ENCODE data around the gene SYT13.
"Not testable (repeated sequence)": the region's sequence is repeated elsewhere in the genome, so short reads cannot be mapped to it uniquely, and the experiment has no call there.

Gene SYT13

DNA sequence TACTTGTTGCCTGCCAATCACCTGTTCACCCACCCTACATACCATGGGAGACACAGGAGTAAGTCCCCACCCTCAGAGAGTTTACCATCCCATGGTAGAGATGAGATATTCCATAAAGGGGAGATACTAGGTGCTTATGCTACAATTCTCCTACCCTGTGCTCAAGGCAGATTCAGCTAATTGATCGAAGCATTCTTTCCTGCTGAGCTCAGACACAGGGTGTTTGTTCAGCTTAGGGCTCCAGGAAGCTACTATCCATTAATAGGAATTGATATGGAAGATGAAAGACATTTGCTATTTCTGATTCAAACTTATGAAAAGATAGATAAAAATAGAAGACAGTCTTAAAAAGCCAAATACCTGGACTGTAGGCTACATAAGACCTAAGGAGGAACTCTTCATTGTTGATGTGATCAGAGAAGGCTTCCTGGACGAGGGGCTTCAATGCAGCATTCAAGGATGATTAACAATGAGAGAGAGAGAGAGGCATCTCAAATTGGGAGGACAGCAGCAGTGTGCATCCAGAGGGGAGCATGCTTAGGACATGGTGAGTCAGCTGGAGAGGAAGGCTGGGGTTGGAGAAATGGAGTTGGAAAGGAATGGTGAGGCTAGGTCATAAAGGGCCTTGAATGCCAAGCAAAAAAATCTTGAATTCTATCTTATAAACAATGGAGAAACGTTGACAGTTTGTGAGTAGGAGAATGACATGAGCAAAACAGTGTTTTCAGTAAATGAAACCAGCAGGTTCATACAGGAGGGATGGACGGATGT is 15.0 kb downstream of the SYT13 start:
- no peak for DNase-seq

DNA sequence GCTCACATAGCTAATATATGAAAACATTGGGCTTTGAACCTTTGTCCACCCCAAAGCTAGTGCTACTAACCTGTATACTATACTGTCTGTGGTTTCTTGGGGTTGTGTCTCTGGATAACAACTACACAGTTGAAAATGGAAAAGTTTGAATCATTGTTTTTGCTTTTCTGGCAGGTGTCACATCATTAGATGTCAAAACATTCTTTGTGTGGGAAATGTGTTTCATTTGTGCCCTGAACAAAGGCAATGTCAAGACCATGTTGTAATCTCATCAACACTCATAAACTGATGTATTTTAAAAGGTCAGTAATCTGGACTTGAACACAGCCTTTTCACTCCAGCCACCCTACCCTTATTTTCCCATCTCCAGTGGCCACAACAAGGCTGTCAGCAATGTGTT is 16.5 kb downstream of the SYT13 start:
- no peak for DNase-seq

DNA sequence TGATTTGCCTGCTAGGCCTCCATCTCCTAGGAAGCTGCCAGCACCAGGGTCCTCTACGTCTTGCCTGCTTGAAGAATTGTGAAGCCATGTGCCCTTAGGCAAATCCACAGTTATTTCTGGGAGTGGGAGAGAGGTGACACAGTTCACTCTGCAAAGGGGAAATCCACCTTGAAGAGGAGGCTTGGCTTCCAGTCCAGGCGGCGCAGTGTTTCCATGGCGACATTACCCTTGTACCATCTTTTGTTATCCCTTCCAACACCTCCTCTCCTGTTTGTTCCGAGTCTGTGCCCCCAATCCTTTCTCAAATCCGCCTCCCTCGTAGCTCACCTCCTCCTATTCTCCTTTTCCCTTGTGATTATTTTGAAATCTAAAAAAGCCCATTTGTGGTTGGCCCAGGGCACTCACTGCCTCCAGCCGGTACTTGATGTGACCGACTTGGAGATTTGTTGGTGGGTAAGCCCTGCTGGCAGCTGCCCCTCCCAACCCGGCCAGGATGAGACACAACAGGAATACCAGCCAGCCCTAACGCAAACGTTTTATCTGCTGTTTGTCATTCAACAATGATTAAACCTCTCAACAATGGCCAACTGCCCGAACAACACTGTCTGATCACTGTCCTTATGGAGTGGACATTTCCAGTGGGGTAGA is 18.4 kb downstream of the SYT13 start:
- no peak for DNase-seq

DNA sequence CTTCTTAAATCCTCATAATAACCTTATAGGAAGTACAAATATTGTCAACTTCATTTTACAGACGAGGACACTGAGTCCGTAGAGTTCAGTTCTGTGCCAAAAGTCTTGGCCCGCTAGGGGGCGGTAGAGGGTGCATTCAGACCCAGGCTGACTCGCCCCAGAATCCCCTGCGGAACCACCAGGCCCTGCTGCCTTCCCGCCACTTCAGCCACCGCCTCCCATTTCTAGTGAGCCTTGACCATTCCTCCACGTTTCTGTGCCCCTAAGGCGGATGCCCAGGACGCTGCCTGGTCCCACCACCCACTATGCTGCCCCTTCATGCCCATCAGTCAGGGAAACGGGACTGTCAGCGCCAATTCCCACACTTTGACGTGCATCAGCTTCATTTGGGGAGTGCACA is 19.1 kb downstream of the SYT13 start:
- DNase-seq = peak; percentile 29 to 41

DNA sequence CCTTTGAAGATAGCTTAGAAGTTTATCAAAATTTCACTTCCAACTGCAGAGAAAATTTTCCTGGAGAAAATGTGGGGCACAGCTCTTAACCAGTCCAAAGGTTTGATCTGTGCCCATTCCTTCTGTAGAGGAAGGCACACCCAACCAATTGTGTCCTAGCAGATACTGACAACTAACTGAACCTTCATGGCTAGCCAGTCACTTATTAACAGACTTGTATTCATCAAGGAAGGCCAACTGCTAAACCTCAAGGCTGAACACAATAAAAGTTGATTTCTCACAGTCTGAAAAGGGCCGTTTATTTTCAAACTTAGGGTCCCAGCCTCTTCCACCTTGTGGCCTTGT is 19.5 kb downstream of the SYT13 start:
- DNase-seq = no peak

DNA sequence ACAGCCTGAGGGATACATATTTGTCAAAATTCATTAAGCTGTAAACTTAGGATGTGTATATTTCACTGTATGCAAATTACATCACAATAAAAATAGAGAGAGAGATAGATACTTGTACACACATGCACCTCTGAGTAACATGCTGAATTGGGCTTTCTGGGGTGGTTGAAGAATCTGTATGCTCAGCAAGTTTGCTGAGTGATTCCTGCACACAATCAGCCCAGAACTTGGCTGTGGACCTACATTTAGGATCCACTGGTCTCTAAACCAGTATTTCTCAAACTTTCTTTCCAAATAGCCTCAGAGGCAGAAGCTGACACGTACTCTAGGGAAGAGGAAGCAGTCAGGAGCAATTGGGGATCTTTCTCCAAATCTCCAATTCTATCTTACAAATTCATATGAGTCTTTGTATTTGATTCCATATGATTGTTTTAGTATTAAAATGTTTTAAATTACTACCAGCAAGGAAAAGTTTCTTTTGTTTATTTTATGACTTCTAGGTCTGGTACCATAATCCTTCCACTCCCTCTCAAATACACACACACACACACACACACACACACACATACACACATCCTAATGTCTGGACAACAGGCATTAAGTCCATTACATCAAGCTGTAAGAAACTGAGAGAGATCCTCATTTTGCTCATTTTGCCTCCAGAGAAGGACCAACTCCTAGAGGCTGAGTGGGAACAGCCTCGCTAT is 20.0 kb downstream of the SYT13 start:
- no peak for DNase-seq

DNA sequence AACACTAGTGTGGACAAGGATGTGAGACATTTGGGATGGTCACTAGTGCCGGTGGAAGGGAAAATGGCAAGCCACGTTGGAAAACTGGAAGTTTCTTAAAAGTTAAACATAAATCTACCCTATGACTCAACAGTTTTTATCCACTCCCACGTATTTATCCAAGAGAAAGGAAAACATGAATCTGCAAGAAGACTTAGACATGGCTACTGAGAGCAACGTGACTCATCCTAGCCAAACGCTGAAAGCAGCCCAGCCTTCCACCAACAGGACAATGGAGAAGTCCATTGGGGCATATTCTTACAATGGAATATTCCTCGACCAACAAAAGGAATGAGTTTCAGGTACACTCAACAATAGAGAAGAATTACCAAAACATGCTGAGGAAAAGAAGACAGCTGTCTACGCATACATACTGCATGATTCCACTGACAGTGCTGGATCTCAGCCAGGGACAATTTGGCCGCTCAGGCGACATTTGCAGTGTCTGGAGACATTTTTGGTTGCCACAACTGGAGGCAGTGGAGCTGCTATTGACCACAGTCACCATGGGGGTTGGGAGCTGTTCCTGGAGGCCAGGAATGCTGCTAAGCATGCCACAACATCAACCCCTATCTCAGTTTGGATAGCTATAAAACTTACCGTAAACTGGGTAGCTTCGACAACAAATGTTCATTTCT is 21.2 kb downstream of the SYT13 start:
- no peak for DNase-seq

DNA sequence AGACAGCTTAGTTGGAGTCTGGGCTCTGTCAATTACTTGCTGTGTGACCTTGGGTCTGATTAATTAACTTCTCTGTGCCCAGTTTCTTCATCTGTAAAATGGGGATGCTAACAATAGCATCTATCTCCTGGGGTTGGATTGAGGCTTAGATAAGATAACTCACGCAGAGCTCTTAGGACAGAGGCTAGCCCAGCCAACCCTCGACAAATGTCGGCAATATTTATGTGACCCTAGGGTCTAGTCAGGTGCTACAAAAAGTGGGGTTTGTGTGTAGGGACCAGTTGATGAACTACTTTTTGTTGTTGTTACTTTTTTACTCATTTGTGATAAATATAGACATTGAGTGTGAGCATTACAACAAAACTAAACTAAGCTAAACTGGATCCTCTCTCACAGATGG is 22.4 kb downstream of the SYT13 start:
- no peak for DNase-seq

DNA sequence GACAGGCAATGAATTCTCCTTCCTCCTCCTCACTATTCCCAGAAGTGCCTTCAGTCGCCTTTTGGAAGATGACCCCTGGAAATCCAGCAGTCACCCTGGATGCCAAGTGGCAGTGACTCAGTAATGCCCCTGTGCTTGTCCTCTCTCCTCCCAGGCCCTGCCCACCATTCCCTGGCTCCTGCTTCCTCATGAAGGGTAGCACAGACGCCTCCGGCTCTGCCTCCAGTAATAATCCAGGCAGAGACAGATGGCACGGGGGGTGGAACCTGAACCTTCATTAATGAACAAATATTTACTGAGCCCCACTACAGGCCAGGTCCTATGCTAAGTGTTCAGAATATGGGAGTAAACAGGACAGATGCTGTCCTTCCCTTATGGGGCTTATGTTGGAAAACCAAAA is 23.2 kb downstream of the SYT13 start:
- DNase-seq = no peak

DNA sequence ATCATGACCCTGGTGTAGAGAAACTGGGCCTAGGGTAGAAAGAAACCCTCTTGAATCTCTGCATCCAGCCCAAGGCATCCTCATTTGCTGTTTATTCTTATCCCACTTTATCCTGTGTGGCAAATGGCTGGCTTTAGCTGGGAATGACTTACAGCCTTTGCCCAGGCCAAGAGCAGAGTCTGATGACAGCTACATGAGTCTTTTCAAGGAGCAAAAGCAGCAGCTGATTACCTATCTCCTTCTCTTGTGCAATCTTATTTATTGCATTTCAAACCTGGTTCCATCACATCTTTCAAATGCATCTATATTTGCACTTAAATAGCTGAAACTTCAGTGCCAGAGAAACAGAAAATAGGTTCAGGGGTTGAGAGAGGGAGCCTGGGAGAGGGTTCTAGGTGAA is 26.1 kb downstream of the SYT13 start:
- DNase-seq = no peak

DNA sequence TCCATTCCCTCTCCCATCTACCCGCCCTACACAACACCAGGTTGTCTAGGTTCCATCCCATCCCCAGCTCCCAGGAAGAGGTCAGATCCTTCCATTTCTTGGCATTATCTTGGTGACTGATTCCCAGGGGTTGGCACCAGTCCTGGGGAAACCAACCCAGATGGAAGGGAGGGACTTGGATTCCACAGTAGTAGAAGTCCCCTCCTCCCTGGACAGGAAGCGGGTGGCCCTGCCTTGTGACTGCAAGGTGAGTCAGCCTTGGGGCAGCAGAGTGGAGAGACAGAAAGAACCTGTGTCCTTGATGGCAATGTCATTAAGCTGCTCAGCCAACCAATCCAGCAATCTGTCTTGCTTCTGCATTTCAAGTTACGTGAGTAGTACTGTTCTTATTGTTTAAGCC is 26.5 kb downstream of the SYT13 start:
- DNase-seq = no peak

DNA sequence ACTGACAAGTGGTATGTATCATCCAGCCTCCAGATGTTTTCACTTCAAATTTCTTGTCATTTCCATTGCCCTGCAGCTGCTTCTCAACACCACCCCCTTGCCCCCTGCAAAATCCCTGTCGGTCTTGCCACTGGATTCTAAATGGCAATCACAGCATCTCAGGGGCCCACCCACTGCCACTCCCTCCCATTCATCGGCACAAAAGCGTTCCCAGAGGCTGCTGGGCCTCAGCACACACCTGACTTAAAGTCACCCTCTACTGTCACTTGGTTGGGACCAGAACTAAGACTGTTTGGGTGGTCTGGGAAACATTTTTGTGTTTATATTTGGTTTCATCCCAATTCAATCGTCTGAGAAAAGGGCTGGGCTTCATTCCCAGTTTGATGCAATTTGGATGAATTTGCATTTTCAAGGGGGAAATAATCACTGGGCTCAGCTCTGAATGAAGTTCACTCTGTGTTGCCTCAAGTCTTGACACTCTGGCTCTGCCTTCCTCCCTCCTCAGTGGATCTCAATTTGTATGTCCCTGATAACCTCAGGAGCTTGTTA is 27.1 kb downstream of the SYT13 start:
- no peak for DNase-seq

DNA sequence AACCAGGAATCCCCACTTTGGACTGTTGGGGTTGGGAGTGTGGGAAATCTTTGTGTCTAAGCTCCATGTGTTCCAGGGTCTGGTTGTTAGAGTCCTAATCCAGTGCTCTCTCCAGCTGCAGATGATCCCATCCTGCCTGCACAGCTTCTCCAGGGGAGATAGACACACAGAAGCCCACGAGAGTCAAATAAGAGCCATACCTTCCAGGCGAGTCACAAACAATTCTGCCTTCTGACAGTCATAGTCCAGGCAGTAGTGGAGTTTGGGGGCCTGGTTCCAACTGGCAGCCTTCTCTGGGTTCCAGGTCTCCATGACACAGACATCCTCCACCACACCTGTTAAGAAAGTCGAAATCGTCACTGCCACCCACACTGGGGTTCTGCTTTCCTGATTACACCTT is 32.1 kb downstream of the SYT13 start:
- DNase-seq = no peak

DNA sequence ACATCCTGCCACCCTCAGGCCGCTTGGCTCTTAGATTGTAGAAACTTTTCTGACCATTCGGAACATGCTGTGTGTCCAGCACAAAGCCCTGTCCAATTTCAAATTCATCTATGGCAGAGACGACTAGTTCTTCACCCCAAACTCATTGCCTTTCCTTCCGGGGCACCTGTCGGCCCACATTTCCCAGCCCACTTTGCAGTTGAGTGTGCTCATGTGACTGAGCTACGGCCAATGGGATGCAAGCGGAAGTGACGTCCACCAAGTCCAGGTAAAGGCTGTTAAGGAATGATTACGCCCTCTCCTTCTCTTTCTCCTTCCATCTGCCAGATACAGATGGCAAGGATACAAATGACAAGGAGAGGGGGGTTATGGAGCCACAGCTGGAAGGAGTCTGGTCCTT is 32.5 kb downstream of the SYT13 start:
- DNase-seq = no peak

DNA sequence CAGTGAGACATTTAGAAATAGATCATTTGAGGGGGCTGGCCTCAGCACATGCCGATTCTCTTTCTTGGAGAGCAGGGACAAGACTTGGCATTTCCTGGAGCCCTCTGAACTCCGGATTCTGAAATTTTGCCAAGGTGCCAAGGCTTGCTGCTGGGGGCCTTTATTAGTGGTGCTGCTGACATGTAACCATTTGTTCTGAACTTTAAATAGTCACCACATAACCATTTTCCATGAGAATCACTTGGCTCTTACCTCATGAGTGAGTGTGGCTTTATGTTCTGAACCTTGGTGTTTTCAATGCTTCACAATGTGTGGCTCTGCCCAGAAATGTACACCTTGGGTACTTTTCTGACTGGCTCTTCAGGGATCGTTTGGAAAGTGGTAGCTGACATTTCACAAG is 33.3 kb downstream of the SYT13 start:
- DNase-seq = no peak

DNA sequence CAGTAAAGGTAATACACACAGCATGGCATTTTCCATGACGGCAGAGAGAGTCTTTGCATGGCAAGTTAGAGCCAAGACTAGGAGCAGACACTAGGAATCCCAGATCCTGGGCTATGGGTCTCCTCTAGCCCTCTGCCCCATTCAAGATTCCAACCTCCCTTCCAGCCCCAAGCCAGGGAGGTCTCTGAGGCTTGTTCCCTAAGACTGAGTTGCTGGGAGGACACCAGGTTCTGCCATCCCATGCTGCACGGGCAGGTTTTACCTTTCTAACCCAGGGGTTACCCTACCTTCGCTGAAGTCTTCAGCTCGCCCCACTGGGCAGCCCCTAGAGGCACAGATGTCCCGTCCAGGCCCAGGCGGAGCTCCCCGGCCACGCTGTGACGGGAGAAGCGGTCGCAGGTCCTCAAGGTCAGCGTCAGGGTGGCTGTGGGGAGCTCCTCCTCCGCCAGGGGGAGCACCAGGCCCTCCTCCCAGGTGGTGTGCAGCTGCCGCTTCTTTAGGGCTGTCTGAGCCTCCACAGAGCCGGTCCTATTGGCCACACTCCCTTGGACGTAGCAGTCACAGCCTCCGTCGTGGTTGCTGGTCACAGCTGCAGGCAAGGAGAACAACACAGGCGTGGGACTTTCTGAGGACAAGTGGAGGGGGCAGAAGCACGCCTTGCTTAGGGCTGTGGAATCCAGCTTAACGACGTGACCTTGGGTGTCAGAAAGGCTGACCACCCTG is 33.8 kb downstream of the SYT13 start:
- peak; percentile 27 to 37 for DNase-seq

DNA sequence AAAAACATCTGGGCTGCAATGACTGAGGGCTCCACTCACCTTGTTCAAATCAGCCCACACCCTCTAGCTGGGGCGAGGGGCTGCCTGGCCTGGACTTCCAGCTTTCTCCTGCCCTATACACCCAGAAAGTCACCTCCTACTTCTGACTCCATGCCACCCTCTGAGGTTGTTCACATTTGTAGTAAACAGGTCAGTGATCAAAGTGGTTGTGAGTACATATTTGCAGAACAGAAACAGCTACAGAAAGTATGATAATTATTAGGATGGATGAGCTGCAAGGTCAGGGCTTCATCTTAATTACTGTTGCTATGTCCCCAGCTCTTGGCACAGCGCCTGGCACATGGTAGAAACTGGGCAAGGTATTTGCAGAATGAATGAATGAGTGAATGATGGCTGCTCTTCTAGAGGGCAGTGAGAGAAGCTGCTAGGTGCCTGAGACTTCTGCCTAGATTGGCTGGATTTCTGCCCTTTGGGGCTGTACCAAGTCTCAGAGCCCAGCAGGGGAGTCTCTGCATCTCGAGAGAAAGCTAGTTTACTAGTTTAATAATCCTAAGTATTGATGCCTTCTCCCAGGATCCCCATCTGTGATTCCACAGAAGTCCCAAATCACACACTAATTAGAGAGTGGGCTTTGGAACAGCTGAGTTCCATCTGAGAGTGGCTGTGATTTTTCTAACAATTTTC is 36.0 kb downstream of the SYT13 start:
- DNase-seq = no peak

DNA sequence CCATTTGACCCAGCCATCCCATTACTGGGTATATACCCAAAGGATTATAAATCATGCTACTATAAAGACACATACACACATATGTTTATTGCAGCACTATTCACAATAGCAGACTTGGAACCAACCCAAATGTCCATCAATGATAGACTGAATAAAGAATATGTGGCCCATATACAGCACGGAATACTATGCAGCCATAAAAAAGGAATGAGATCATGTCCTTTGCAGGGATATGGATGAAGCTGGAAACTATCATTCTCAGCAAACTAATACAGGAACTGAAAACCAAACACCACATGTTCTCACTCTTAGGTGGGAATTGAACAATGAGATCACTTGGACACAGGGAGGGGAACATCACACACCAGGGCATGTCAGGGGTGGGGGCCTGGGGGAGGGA is 36.8 kb downstream of the SYT13 start:
- not testable (repeated sequence) for DNase-seq

DNA sequence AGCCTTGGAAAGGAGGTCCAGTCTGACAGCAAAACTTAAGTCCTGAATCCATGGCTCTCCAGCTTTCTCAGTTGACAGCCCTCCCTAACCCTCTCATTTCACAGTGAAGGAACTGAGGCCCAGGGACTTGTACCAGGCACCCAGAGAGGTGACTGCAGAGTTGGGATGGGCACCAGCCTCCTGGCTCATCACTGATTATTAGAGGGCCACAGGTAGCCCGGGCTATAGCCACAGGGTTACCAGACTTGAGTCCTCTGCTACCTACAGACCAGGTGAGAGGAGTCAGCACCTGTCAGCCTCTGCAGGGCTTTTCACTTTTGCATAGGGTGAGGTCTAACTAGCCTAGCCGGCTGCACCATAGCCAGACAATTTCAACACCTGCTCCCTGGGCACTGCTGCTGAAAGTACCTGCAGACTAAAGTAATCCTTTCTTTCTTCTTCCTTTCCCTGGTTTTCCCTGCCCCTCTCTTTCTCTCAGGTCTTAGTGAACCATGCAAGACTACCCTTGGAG is 37.6 kb downstream of the SYT13 start:
- DNase-seq = no peak

DNA sequence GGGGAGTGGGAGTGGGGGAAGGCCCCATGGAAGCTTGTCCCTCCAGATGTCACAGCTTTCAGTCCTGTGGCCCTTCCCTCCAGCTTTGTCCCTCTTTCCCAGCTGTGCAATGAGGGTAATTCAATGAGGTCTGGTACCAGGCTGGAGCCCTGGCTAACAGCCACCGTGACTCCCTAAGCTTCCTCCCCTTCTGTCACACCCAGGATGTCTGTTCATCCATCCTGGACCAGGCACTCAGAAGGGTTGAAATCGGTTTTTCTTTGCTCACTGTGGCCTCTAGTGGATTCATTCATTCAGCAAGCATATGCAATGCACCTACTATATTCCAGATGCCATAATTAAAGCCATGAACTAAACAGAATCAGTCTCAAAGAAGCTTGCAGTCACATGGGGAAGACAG is 38.7 kb downstream of the SYT13 start:
- DNase-seq = no peak

DNA sequence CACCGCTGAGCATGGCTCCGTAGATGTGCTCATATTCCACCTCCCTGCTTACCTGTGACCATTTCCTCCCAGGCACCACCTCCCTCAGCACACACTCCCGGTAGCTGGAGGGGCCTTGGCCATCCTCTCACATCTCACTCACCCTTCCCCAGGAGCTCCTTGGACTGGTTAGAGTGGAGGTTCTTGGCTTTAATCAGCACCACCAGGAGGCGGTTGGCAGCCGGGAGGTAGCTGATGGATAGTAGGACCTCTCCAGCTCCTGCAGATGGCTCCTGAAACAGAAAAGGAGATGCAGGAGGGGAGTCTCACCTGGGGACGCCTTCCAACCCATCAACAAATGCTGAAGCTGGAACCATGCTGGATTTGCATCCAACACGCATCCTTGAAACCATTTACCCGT is 39.9 kb downstream of the SYT13 start:
- no peak for DNase-seq
